GM13976 (cell line): ENCODE measurements around the gene SMURF2.

Experiments
- DNase-seq: peaks from one replicate; pipeline ENCODE4 v3.0.0; 2012; ENCODE audit warnings: low spot score
- CTCF ChIP-seq: IDR thresholded peaks from 2 replicates; pipeline ENCODE4 v1.5.1; 2012; ENCODE audit warnings: borderline replicate concordance, mild to moderate bottlenecking; ENCODE audit not compliant: insufficient read depth; ENCODE audit errors: extremely low read depth, missing control alignments, control extremely low read depth
- in situ Hi-C: fragments of 300-500 bp; cut with MboI; formaldehyde crosslinking; loops from one replicate; pipeline ENCODE4 v1.12.0; 2022; ENCODE audit warnings: low sequenced_read_pairs, mixed read lengths, inconsistent platforms; ENCODE audit not compliant: unreplicated experiment

Gene SMURF2

GRCh38 chr17:64694207-64694606 lies 32.1 kb upstream of the SMURF2 start:
- DNase-seq = no peak
- no peak for TF ChIP-seq CTCF
- in situ Hi-C loops = no loop called here

- TF ChIP-seq CTCF = no peak
- DNase-seq = no peak
- in situ Hi-C loops = no loop called here
Observed at GRCh38 chr17:64692187-64692586, 30.1 kb upstream of the SMURF2 start.

- no peak for DNase-seq
- in situ Hi-C loops = no loop called here
- no peak for TF ChIP-seq CTCF
Observed at GRCh38 chr17:64689106-64689505, 27.0 kb upstream of the SMURF2 start.

- no peak for TF ChIP-seq CTCF
- no peak for DNase-seq
- in situ Hi-C loops = no loop called here
Observed at GRCh38 chr17:64688481-64688880, 26.4 kb upstream of the SMURF2 start.

- in situ Hi-C loops = no loop called here
- no peak for DNase-seq
- TF ChIP-seq CTCF = no peak
Observed at GRCh38 chr17:64687961-64688360, 25.9 kb upstream of the SMURF2 start.

GRCh38 chr17:64687376-64687775 lies 25.3 kb upstream of the SMURF2 start:
- no peak for TF ChIP-seq CTCF
- in situ Hi-C loops = no loop called here
- no peak for DNase-seq

- TF ChIP-seq CTCF = no peak
- in situ Hi-C loops = no loop called here
Observed at GRCh38 chr17:64686705-64687104, 24.6 kb upstream of the SMURF2 start.

More at GRCh38 chr17:64686705-64687104, 24.6 kb upstream of the SMURF2 start:
- DNase-seq = no peak
